ENCODE measurements around the gene ABHD16B. TPM values are rescaled to one million over a fixed set of nuclear protein-coding genes. Genes with fewer than 3 reads are reported as not detected.

Gene ABHD16B
- not detected for polyA plus RNA-seq (ENCODE audit: insufficient read length)

DNA sequence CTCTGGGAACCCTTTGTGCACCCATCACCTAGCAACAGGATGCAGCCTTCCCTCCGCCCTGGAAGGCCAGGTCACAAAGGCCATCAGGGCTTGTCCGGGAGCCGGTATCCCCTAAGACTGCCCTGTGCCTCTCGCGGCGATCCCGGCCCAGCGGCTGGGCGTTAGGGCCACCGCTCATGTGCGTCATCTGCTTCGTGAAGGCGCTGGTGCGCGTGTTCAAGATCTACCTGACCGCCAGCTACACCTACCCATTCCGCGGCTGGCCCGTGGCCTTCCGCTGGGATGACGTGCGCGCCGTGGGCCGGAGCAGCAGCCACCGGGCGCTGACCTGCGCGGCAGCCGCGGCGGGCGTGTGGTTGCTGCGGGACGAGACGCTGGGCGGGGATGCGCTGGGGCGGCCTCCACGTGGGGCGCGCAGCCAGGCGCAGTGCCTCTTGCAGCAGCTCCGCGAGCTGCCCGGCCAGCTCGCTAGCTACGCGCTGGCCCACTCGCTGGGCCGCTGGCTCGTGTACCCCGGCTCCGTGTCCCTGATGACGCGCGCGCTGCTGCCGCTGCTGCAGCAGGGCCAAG lies at the start of gene ABHD16B:
TSS of gene ABHD16B (plus strand) at position 134 of the 570 bp plus-strand sequence. CDS start at position 177, 43 bp downstream.
- DNase-seq (ENCODE audit: low read depth) = no peak

DNA sequence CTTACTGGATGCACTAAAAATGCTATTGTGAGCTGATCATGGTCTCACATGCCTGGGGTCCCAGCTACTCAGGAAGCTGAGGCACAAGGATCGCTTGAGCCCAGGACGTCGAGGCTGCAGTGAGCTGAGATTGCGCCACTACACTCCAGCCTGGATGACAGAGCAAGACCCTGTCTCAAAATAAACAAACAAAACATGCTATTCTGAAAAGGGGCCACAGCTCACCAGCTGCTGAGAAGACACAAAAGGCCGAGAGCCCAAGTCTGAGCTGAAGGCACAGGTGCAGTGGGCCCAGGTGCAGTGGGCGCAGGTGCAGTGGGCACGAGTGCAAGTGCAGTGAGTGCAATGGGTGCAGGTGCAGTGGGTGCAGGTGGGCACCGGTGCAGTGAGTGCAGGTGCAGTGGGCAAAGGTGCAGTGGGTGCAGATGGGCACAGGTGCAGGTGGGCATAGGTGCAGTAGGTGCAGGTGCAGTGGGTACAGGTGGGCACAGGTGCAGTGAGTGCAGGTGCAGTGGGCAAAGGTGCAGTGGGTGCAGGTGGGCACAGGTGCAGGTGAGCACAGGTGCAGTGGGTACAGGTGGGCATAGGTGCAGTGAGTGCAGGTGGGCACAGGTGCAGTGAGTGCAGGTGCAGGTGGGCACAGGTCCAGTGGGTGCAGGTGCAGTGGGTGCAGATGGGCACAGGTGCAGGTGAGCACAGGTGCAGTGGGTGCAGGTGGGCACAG lies 46.2 kb upstream of the ABHD16B start:
- DNase-seq (ENCODE audit: low read depth) = no peak

DNA sequence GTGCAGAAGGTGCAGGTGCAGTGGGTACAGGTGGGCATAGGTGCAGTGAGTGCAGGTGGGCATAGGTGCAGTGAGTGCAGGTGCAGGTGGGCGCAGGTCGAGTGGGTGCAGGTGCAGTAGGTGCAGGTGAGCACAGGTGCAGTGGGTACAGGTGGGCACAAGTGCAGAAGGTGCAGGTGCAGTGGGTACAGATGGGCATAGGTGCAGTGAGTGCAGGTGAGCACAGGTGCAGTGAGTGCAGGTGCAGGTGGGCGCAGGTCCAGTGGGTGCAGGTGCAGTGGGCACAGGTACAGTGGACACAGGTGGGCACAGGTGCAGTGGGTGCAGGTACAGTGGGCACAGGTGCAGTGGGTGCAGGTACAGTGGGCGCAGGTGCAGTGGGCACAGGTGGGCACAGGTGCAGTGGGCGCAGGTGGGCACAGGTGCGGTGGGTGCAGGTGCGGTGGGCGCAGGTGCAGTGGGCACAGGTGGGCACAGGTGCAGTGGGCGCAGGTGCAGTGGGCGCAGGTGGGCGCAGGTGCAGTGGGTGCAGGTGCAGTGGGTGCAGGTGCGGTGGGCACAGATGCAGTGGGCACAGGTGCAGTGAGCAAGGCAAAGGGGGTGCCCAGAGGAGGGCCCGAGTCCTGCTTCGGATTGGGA lies 45.6 kb upstream of the ABHD16B start:
- no peak for DNase-seq (ENCODE audit: low read depth)

DNA sequence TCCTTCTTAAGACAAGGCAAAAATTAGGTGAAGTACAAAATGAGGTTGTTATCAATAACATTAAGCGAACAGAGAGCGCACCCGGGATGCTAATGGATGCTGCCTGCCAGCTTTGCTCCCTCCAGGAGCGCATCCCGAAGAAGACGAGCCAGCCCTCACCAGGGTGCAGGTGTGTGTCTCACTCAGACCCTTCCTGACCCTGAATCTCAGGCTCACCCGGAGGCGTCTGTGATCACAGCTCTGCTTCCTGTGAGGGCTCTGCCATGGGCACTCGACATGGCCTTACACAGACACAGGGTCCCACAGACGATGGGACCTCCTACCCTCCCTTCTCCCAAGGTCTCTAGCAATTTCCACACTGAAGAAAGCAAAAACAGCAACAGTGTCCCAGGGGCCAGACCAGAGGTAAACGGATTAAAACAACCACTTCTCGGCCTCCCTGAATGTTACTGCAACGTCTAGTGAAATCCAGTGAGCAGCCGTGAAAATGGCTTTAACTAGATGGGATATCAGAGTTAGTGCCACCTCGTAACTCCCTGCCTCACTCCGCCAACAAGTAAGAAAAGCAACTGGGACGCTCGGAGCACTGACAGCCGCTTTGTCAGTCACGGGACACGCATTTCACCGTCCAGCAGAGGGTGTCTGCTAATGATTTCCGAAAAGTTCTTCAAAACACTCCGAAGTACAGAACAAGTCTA lies 41.9 kb upstream of the ABHD16B start:
- DNase-seq (ENCODE audit: low read depth) = no peak

DNA sequence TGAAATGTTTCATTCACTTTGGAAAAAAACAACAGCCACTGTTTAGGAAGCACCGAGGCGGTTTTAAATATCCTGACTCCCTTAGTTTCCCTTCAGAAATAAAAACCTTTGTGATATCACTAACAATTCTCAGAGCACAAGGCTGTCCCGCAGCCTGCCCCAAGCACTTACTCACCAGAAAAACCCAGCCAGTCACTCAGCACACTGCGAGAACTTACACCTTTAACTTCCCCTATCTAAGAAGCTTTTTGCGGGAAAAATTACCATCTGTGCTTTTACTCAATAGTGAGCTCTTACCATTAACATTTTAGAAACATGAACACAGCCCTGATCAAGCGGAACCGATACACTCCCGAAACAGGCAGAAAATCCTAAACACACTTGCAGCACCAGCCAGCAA lies 39.5 kb upstream of the ABHD16B start:
- no peak for DNase-seq (ENCODE audit: low read depth)

DNA sequence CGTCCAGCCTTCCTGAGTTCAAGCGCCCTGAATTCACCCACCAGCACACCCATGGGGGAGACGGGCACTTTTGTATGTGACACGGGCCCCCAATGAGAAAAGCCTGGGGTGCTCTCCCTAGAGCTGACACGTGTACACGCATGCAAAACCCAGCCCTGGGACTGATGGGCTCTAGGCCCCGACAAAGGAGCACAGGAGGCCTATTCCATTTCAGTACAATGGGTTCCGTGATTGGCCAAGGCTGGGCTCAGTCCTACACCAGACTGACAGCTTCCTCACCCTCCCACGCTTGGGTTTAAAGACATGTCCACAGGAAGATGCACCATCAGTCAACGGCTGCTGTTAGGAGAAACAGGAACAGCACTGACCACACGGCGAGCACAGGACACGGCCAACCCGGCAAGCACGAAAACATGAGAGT lies 39.0 kb upstream of the ABHD16B start:
- no peak for DNase-seq (ENCODE audit: low read depth)

DNA sequence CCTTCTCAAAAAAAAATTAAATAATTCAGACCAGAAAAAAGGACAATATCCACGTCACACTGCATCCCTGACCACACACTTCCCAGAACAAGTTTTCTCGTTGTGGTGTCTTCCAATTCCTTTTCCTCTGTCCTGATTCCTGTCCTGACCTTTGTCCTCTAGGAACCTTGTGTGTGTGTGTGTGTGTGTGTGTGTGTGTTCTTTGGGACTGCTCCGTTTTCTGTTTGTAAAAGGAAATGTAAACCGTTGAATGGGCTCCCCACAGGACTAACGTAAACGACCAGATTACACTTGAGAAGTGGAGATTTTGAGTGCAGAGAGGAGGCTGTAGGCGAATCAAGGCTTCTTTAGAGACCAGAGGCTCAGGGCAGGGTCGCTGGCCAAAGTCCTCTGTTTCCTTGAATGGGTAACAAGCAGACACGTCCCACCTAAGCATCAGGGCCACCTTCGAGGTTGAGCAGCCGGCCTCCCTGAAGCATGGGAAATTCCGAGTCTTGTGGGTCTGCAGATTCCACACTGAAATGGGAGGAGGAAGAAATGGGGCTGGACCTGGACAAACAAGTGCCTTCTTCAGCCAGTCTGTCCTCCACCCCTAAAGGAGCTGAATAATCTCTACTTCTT lies 37.5 kb upstream of the ABHD16B start:
- no peak for DNase-seq (ENCODE audit: low read depth)

DNA sequence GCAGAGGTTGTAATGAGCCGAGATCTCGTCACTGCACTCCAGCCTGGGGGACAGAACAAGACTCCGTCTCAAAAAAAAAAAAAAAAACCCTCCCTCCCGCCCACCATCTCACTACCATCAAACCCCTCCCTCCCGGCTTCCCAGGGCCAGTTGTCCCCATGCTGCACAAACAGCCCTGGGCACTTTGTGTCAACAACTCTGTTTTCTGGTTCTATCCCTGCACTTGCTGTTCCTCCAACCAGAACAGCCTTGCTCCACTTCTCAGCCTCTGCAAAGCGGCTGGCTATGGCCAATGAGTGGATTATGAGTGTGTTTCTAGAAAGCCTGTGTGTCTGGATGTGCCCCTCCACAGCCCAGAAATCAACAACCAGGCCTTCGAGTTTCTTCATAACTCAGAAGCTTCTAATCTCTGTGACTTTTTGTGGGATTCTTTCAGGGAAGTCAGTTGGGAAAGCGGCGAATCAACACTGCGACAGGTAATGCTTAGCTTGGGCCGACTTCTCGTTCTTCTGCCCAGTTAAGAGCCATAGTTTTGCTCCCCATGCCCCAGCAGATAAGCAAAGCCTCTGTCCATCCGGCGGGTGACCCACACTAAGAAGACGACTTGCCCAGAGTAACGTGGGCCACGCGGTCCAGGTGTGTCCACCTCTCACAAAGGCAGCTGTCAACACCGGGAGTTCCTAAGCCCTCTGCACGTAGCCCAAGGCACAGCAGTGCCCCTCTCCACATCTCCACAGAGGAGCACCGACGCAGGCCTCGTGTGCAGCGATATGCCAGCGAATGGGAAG lies 35.8 kb upstream of the ABHD16B start:
- DNase-seq (ENCODE audit: low read depth) = no peak

DNA sequence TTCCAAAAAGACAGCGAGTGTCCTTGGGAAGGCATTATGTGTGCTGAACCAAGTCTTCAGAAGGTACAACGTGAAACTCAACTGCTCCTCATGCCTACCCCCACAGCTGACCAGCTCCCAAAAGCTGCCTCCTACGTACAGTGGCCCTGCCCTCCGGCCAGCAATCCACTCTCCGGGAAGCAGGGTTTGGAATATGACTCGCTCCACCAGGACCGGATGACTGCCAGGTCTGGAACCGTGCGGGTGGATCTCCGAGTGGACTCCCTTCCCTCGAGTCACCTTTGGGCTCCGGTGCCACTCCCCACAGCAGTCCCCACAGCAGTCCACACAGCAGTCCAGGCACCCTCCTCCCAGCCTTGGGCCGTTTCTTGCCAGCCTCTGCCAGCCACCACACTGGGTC lies 34.5 kb upstream of the ABHD16B start:
- DNase-seq (ENCODE audit: low read depth) = no peak

DNA sequence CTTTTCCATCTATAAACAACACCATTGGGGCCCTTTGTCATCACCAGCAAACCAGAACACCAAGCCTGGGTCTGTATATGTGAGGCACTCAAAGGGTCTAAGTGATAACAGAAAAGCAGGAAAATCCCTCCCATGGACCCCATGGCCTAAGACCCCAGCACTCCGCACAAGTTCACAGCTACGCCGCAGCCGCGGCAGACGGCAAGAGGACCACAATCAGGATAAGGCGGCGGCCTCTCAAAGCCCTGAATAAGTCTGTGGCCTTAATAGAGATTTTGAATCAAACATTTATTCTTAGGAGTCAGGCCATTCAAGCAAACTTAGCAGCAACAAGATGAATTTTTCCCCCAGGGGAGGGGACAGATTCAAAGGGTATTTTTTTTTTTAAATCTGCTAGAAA lies 33.2 kb upstream of the ABHD16B start:
- DNase-seq (ENCODE audit: low read depth) = no peak

DNA sequence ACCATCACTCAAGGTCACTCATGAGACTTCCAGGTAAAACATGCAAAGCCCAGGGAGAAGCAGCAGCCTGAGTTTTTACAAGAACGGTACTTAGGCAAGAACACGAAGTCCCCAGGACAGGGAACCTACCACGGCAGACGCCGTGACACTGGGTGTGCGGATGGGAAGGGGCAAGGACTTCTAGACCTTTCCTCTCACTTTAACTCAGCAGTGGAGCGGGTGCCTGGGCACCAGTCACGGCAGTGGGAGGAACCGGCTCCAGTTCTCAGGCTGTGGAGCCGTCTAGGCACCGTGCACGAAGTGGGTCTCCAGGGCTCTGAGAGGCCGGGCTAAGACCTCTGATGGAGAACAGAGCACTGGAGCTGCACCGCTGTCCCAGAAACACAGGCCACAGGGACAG lies 32.8 kb upstream of the ABHD16B start:
- DNase-seq (ENCODE audit: low read depth) = no peak

DNA sequence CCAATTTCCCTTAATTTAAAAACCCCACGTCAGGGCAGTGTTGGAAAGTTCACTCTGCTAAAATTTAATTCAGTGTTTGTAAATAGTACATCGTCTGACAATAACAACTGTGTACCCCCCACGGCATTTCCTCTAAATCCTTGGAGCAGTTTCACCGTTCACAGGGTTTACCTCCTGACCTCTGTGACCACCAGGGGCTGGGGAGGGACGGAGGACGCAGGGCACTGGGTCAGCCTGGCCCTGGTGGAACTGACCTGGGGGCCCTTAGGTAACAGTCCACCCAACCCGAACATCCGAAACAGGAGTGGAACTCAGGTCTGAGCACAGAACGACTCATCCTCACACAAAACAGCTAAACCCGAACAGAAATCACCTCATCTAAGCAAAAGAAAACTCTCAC lies 32.3 kb upstream of the ABHD16B start:
- DNase-seq (ENCODE audit: low read depth) = no peak

DNA sequence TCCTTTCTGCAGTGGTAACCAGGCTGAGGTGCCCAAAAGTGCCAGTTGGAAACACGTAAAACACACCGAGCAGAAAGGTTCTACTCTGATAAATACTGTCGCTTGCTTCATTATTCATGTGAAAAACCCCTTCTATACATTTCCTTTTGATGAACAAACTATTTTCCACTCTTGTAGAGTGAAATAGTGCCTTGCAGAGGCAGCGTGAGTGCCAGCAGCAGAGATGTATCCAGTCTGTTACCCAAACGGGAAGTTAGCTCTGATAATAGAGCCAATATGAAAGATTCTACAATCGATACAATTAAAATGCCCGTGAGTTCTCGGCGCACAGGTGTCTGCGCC lies 31.7 kb upstream of the ABHD16B start:
- DNase-seq (ENCODE audit: low read depth) = no peak

DNA sequence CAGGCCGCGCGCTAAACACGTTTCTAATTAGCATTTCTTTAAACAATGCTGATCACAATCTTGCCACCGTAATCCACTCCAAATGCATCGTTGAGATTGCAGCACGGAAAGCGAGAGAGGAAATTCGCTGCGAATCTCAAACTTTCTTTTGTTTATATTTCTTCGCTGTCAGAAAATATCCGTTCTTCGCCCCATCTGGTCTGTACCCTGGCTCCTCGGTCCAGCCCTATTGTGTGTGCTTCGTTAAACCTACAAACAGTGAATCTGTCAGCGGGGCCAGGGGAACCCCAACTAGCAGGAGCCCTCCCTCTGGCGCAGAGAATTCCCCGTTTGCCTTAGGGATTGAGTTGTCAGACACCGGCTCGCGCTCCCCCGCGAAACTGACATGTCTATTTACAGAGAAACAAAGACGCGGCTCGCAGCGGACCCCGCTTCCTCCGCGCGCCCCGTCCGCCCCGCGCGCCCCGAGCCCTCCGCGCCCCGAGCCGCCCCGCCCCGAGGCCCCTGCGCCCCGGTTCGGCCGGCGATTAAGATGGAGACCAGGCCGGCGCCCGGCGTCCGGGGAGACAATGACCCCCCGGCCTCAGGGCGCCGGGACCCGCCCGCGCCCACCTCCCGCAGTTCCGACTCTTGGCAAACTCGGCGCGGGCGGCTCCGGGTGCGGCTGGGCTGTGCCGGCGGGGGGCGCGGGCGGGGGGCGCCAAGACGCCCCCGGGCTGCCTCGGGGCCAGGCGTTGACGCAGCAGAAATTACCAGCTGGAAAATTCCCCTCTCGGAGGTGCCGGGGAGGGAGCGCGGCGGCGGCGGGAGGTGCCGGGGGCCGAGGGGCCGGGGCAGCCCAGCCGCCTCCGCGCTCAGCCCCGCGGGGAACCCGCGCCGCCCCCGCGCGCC lies 31.1 kb upstream of the ABHD16B start:
- no peak for DNase-seq (ENCODE audit: low read depth)

DNA sequence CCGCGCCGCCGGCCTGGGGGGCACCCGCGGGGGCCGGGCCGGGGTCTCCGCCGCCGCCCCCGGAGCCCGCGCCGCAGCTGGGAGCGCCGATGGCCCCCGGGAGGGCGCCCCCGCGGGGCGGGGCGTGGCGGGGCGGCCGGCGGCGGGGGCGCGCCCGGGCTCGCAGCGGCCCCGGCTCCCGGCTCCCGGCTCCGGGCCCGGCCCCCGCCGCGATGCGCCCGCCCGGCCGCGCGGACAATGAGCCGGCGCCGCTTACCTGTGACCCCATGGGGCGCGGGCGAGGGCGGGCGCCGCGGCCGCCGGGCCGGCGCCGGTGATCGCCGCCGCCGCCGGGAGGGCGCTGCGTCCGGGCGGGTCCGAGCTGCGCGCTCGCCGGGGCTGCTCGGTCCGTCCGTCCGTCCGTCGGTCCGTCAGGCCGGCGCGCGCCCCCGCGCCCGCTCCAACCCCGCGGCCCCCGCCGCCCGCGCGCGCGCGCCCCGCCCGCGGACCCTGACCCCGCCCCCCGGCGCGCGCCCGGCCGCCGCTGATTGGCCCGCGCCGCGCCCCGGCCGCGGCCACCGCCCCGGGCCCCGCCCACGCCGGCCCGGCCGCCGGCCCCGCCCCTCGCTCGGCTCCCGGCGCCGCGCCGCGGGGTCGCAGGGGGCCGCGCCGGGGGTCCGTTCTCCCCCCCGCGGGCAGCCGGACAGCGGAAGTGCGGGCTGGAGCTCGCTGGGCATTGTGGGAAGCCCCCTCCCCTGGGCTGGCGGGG lies 30.3 kb upstream of the ABHD16B start, which contains the start of gene ZBTB46:
TSS of gene ZBTB46 (minus strand) at position 424 of the 748 bp plus-strand sequence. CDS start 40,507 bp downstream, outside the sequence.
- DNase-seq (ENCODE audit: low read depth) = no peak

DNA sequence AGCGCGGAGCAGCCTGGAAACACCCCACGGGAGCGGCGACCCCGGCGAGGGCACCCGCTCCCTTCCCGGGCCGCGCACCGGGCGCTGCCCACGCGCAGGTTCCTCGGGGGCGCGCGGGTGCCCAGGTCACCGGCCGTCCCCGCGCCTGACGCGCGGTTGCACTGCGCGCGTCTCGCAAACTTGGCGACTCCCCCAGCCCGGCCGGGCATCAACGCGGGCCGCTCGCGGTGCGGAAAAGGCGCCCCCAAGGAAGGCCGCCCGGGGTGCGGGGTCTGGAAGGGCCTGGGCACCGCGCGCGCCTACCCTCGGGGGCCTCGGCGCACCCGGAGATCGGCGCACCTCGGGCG lies 29.7 kb upstream of the ABHD16B start:
- DNase-seq (ENCODE audit: low read depth) = no peak

DNA sequence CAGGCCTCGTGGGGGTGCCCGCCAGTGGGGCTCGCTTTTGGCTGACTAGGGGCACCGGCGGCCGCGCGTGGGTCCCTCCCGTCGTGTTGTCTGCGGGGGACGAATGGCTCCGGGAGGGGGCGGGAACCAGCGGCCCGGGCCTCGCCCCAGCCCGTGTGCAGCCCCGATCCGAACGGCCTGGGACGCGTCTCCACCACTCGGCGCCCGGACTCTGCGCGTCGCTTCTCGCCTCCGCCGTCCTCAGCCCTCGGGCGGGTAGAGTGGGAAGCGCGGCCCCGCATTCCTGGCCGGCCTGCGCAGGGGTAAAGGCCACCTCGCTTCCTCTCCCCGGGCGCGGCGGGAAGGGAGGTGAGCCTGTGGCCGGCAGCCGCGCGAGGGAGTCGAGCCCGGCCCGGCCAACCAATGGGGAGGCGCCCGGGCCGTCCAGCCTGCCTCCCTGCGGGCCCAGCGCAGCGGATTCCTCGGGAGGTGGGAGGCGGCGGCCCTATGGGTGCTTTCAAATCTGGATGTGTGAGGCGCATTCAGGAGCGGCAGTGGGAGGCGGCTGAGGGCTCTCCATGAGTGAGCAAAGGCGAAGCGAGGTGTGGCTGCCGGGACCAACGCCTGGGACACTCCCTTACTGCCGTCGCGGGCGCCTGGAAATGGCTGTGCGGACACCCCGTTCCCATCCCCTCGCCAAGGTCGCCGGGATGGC lies 29.2 kb upstream of the ABHD16B start:
- DNase-seq (ENCODE audit: low read depth) = no peak

DNA sequence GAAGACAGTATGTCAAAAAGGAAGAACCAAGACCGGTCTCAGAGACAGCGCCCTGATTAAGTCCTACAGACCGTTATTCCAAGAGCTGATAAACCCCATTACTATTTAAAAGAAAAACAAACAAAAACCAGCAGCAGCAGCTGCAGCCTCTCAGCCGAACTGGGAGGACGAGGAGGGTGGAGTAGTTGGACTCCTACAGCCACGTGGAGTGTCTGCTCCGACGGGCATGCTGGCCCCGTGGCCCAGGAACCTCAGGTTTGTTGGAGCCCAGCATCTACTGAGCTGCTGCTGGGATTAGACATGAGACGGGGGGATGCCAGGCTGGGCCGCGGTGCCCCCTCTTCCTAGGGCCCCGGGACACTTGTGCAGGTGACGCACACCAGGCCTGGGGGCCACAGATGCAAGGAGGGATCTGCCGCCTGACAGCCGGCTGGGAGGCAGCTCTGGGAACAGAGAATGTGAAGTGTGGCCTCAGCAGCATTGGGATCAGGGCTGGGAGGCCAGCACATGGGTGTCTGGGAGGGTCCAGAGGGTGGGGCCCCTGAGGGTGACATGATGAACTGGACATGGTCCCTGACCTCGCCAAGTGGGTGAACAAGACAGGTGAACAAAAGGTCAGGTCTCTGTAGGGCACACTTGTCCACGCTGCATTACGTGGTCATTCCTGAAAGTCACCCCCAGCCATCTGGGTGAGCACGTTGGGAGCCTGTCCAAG lies 27.4 kb upstream of the ABHD16B start:
- DNase-seq (ENCODE audit: low read depth) = no peak
